Epithelial cell of esophagus (primary cell): ENCODE measurements around the gene PRPF4.

Experiments used
- DNase-seq: peaks from one replicate; pipeline ENCODE4 v3.0.0; 2010; ENCODE audit warnings: low read depth
- H3K4me3 ChIP-seq: 2 replicates; pipeline ENCODE4 v1.5.1; 2011; ENCODE audit warnings: mild to moderate bottlenecking, low read length, control low read depth
- CTCF ChIP-seq: IDR thresholded peaks from 2 replicates; pipeline ENCODE4 v1.5.1; 2011; ENCODE audit warnings: low read depth, mild to moderate bottlenecking, low read length, control low read depth, inconsistent platforms; ENCODE audit not compliant: insufficient read depth; ENCODE audit errors: missing control alignments

The PRPF4 gene

GRCh38 chr9:113267911-113268566, 7.4 kb upstream of the PRPF4 start:
- TF ChIP-seq CTCF = no peak
- DNase-seq = no peak
- H3K4me3 ChIP-seq = no peak overlapping the region

- DNase-seq = no peak
- no peak overlapping the region for H3K4me3 ChIP-seq
- no peak for TF ChIP-seq CTCF
Observed at GRCh38 chr9:113269355-113269754, 6.1 kb upstream of the PRPF4 start.

- DNase-seq = no peak
- H3K4me3 ChIP-seq = no peak overlapping the region
- TF ChIP-seq CTCF = no peak
Observed at GRCh38 chr9:113269871-113270270, 5.6 kb upstream of the PRPF4 start.

GRCh38 chr9:113274474-113275156, 843 bp upstream of the PRPF4 start:
- DNase-seq = peak; percentile 60
- H3K4me3 ChIP-seq = peak overlapping the region; percentile 97
- TF ChIP-seq CTCF = peak; percentile 62

- no peak for TF ChIP-seq CTCF
- no peak for DNase-seq
- no peak overlapping the region for H3K4me3 ChIP-seq
Observed at GRCh38 chr9:113278840-113279239, 3.4 kb downstream of the PRPF4 start.

GRCh38 chr9:113281356-113281755, 5.9 kb downstream of the PRPF4 start:
- H3K4me3 ChIP-seq = no peak overlapping the region
- no peak for DNase-seq
- no peak for TF ChIP-seq CTCF

GRCh38 chr9:113289091-113289490, 13.6 kb downstream of the PRPF4 start:
- H3K4me3 ChIP-seq = no peak overlapping the region
- peak; percentile 41 for DNase-seq
- TF ChIP-seq CTCF = no peak
